Measurements from ENCODE around the gene STX7.

STX7 gene

GRCh38 chr6:132475925-132476324, 37.0 kb downstream of the STX7 start:
- no peak for DNase-seq

- DNase-seq, result no peak
Measured at GRCh38 chr6:132471787-132472186, 41.1 kb downstream of the STX7 start.

- no peak for DNase-seq
Measured at GRCh38 chr6:132466952-132467351, 46.0 kb downstream of the STX7 start.

GRCh38 chr6:132465530-132466485, 47.1 kb downstream of the STX7 start:
- no peak for DNase-seq

- no peak for DNase-seq
Measured at GRCh38 chr6:132464538-132465256, 48.2 kb downstream of the STX7 start.

GRCh38 chr6:132461958-132462357, 51.0 kb downstream of the STX7 start:
- no peak for DNase-seq

- DNase-seq, result no peak
Measured at GRCh38 chr6:132459605-132459952, 53.3 kb downstream of the STX7 start.

GRCh38 chr6:132458887-132459604, 53.9 kb downstream of the STX7 start:
- no peak for DNase-seq

- peak; percentile 2 for DNase-seq
Measured at GRCh38 chr6:132456700-132457143, 56.2 kb downstream of the STX7 start.

- DNase-seq, result no peak
Measured at GRCh38 chr6:132446855-132447241, 66.1 kb downstream of the STX7 start.

- no peak for DNase-seq
Measured at GRCh38 chr6:132446141-132446854, 66.6 kb downstream of the STX7 start.

GRCh38 chr6:132445201-132445951, 67.5 kb downstream of the STX7 start:
- no peak for DNase-seq

GRCh38 chr6:132443206-132443605, 69.7 kb downstream of the STX7 start:
- DNase-seq, result no peak

- DNase-seq, result no peak
Measured at GRCh38 chr6:132430110-132430509, 82.8 kb downstream of the STX7 start.

- DNase-seq, result no peak
Measured at GRCh38 chr6:132425176-132425575, 87.7 kb downstream of the STX7 start.

- DNase-seq, result no peak
Measured at GRCh38 chr6:132423839-132424238, 89.1 kb downstream of the STX7 start.

GRCh38 chr6:132418235-132418965, 94.5 kb downstream of the STX7 start:
- DNase-seq, result no peak

GRCh38 chr6:132414761-132415160, 98.2 kb downstream of the STX7 start:
- DNase-seq, result no peak

GRCh38 chr6:132414322-132414721, 98.6 kb downstream of the STX7 start:
- DNase-seq, result no peak

GRCh38 chr6:132413499-132413802, 99.5 kb downstream of the STX7 start:
- DNase-seq, result no peak

All from KG1 (cell line).